IMR-90 (cell line): Measurements from ENCODE around the gene ADM2. TPM values are rescaled to one million over a fixed set of nuclear protein-coding genes. Genes with fewer than 3 reads are reported as not detected.

Experiments
- ATAC-seq: fragments of 200-7000 bp; cut with Tn5 transposase; 2 replicates; pipeline ENCODE4 v1.9.1; 2020; ENCODE audit warnings: low read depth, mild to moderate bottlenecking, moderate library complexity
- BruUV-seq: library from RNA; stranded (reverse); fragments of 400-500 nt; replicated peaks from 2 replicates; lab custom pipeline; 2021; lab: Mats Ljungman, UMichigan
- CTCF ChIA-PET: fragments of 300-600 bp; formaldehyde crosslinking; extraction: SDS; loops from one replicate; lab custom pipeline; 2021; ENCODE audit warnings: antibody characterized with exemption; lab: Yijun Ruan, JAX
- POLR2A ChIA-PET: fragments of 300-600 bp; sonication (Branson Sonifier 250); formaldehyde crosslinking; loops from one replicate; lab custom pipeline; 2022; ENCODE audit warnings: antibody characterized with exemption; ENCODE audit not compliant: unreplicated experiment; lab: Charles Lee
- DNase-seq: peaks from one replicate; pipeline ENCODE4 v3.0.0; 2013
- H2AFZ ChIP-seq: replicated peaks from 2 replicates; pipeline ENCODE3; 2013; ENCODE audit warnings: low read length, mild to moderate bottlenecking; ENCODE audit not compliant: poor library complexity
- H2AK5ac ChIP-seq: 2 replicates; pipeline ENCODE4 v1.6.1; 2013; ENCODE audit warnings: low read depth, low read length, inconsistent platforms
- H2AK9ac ChIP-seq: replicated peaks from 2 replicates; pipeline ENCODE3; 2013; ENCODE audit warnings: mild to moderate bottlenecking, low read depth, low read length, moderate library complexity; ENCODE audit not compliant: poor library complexity
- H2BK120ac ChIP-seq: 2 replicates; pipeline ENCODE4 v1.6.1; 2013; ENCODE audit warnings: low read depth, low read length, inconsistent platforms
- H2BK15ac ChIP-seq: 3 replicates; pipeline ENCODE4 v1.6.1; 2013; ENCODE audit warnings: low read depth, low read length, inconsistent platforms
- H2BK20ac ChIP-seq: 2 replicates; pipeline ENCODE4 v1.6.1; 2013; ENCODE audit warnings: low read depth, mild to moderate bottlenecking, inconsistent platforms, low read length, moderate library complexity
- H2BK5ac ChIP-seq: 2 replicates; pipeline ENCODE4 v1.6.1; 2013; ENCODE audit warnings: mild to moderate bottlenecking, low read depth, low read length, inconsistent platforms; ENCODE audit not compliant: poor library complexity, severe bottlenecking
- H3K14ac ChIP-seq: replicated peaks from 2 replicates; pipeline ENCODE4 v1.6.1; 2013; ENCODE audit warnings: low read depth, low read length, inconsistent platforms
- H3K18ac ChIP-seq: 2 replicates; pipeline ENCODE4 v1.6.1; 2013; ENCODE audit warnings: low read depth, low read length, control low read depth
- H3K23ac ChIP-seq: 2 replicates; pipeline ENCODE4 v1.6.1; 2013; ENCODE audit warnings: low read depth, low read length, inconsistent platforms
- H3K27ac ChIP-seq: 2 replicates; pipeline ENCODE4 v1.5.1; 2013; ENCODE audit warnings: mild to moderate bottlenecking, control low read depth, low read length; ENCODE audit not compliant: insufficient read depth
- H3K27me3 ChIP-seq: 2 replicates; pipeline ENCODE4 v1.6.1; 2013; ENCODE audit warnings: low read length; ENCODE audit not compliant: control insufficient read depth, insufficient read depth
- H3K36me3 ChIP-seq: 2 replicates; pipeline ENCODE4 v1.6.1; 2013; ENCODE audit warnings: low read length, mixed read lengths; ENCODE audit not compliant: control insufficient read depth, insufficient read depth
- H3K4ac ChIP-seq: 2 replicates; pipeline ENCODE4 v1.6.1; 2013; ENCODE audit warnings: low read depth, low read length, inconsistent platforms
- H3K4me1 ChIP-seq: 2 replicates; pipeline ENCODE4 v1.6.1; 2013; ENCODE audit warnings: low read length, mixed read lengths; ENCODE audit not compliant: control insufficient read depth, insufficient read depth
- H3K4me2 ChIP-seq: 2 replicates; pipeline ENCODE4 v1.6.1; 2013; ENCODE audit warnings: low read depth, mild to moderate bottlenecking, control low read depth, low read length, moderate library complexity
- H3K4me3 ChIP-seq: 2 replicates; pipeline ENCODE4 v1.5.1; 2013; ENCODE audit warnings: low read depth, mild to moderate bottlenecking, control low read depth, low read length, moderate library complexity; ENCODE audit not compliant: insufficient read depth
- H3K56ac ChIP-seq: 2 replicates; pipeline ENCODE4 v1.6.1; 2013; ENCODE audit warnings: low read length, inconsistent platforms; ENCODE audit not compliant: insufficient read depth; ENCODE audit errors: extremely low read depth
- H3K79me1 ChIP-seq, 2 experiments: 2 replicates each; pipeline ENCODE4 v1.6.1; 2013; ENCODE audit warnings: low read length in 2 of 2, inconsistent platforms in 1 of 2, low read depth in 1 of 2
- H3K9ac ChIP-seq: 2 replicates; pipeline ENCODE4 v1.6.1; 2013; ENCODE audit warnings: low read depth, low read length, control low read depth
- H3K9me1 ChIP-seq: 2 replicates; pipeline ENCODE4 v1.6.1; 2013; ENCODE audit warnings: low read length, inconsistent platforms; ENCODE audit not compliant: insufficient read depth
- H3K9me3 ChIP-seq: 2 replicates; pipeline ENCODE4 v1.6.1; 2013; ENCODE audit warnings: low read length; ENCODE audit not compliant: control insufficient read depth, insufficient read depth
- H4K20me1 ChIP-seq: 2 replicates; pipeline ENCODE4 v1.6.1; 2013; ENCODE audit warnings: low read length, inconsistent platforms; ENCODE audit not compliant: insufficient read depth
- H4K5ac ChIP-seq: 2 replicates; pipeline ENCODE4 v1.6.1; 2013; ENCODE audit warnings: mild to moderate bottlenecking, low read depth, low read length, control low read depth
- H4K8ac ChIP-seq, 2 experiments: 2 replicates each; pipeline ENCODE4 v1.6.1; 2013; ENCODE audit warnings: low read depth in 2 of 2, low read length in 2 of 2, control low read depth in 1 of 2, inconsistent platforms in 1 of 2
- H4K91ac ChIP-seq: 2 replicates; pipeline ENCODE4 v1.6.1; 2013; ENCODE audit warnings: low read depth, low read length, inconsistent platforms; ENCODE audit not compliant: insufficient read depth
- SMC3 ChIP-seq: fragments of 150-350 bp; IDR thresholded peaks from 2 replicates; pipeline ENCODE4 v1.6.1; 2016; ENCODE audit warnings: low read depth, mild to moderate bottlenecking, antibody characterized with exemption, low read length, moderate library complexity
- WGBS, 2 experiments: methylation state at CpG; one replicate each; pipeline versions ENCODE4 v1.1.5 to v1.1.7; 2013; ENCODE audit warnings: missing lambda C conversion rate in 2 of 2; ENCODE audit not compliant: insufficient read length in 1 of 2; ENCODE audit errors: extremely low coverage in 2 of 2; 5-methylcytosine and 5-hydroxymethylcytosine counted together
- dilution Hi-C: fragments of 300-500 bp; cut with HindIII; formaldehyde crosslinking; loops from one replicate; pipeline ENCODE4 v1.14.3; 2018; ENCODE audit warnings: low sequenced_read_pairs; ENCODE audit not compliant: unreplicated experiment
- in situ Hi-C: fragments of 300-500 bp; cut with MboI; formaldehyde crosslinking; loops from 3 replicates; pipeline ENCODE4 v1.14.3; 2019; ENCODE audit warnings: low sequenced_read_pairs, inconsistent platforms, mixed read lengths
- intact Hi-C: fragments of 100-400 bp; cut with micrococcal nuclease; formaldehyde crosslinking; loops from 2 replicates; pipeline ENCODE4 v1.10.0; 2022
- polyA plus RNA-seq, 3 experiments: library from polyadenylated mRNA; depleted of rRNA; stranded (reverse); fragments of >200 nt; gene quantifications; 2 replicates each; pipeline ENCODE4 v1.2.3, GENCODE V29; 2012; ENCODE audit warnings: low replicate concordance in 1 of 3
- total RNA-seq: library from RNA; depleted of rRNA; stranded (reverse); fragments of >200 nt; gene quantifications from 2 replicates; pipeline ENCODE4 v1.2.3, GENCODE V29; 2012

ADM2 gene
- total and polyA plus RNA-seq, 2 of the 4 experiments (the other 2 are of a cell fraction) = 0.18 to 2.3 TPM

DNA sequence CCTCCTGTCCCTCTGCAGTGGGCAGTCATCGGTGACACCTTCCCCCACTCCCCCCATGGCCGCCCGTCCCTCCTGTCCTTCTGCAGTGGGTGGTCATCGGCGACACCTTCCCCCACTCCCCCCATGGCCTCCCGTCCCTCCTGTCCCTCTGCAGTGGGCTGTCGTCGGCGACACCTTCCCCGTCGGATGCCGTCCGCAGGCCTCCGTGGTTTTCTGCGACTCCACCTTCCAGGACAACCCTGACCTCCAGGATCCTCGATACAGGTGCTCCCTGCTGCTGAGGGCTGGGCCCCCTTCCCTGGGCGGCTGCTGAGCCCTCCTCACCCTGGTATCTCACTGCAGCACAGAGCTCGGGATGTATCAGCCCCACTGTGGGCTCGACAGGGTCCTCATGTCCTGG is 7.5 kb downstream of the ADM2 start:
- DNase-seq = no peak
- ChIA-PET POLR2A (no interaction called here), CTCF (no interaction called here)
- H4K91ac ChIP-seq = no peak overlapping the region
- no peaks in the 10 kb centered on the region for H3K36me3 ChIP-seq
- H2AK9ac ChIP-seq = no peak overlapping the region
- H3K4me2 ChIP-seq = no peak overlapping the region
- dilution Hi-C loops (no loop called here), in situ Hi-C loops (no loop called here), intact Hi-C loops (no loop called here)
- H3K9me3 ChIP-seq = no peaks in the 10 kb centered on the region
- no peak overlapping the region for H3K23ac ChIP-seq
- no peak overlapping the region for H2AFZ ChIP-seq
- no peak overlapping the region for H3K9ac ChIP-seq
- no peaks in the 10 kb centered on the region for H3K79me1 ChIP-seq
- H2BK120ac ChIP-seq = no peak overlapping the region
- no peak overlapping the region for H4K8ac ChIP-seq
- H3K56ac ChIP-seq = no peak overlapping the region
- no peak overlapping the region for H3K4ac ChIP-seq
- H3K27me3 ChIP-seq = no peaks in the 10 kb centered on the region; the same call in 1 of the 2 replicates
- H3K27ac ChIP-seq = no peak overlapping the region
- H2AK5ac ChIP-seq = no peak overlapping the region
- BruUV-seq = no TSS peak
- no peak overlapping the region for H2BK5ac ChIP-seq
- H2BK15ac ChIP-seq = no peak overlapping the region
- no peak overlapping the region for H3K14ac ChIP-seq
- H3K9me1 ChIP-seq = no peaks in the 10 kb centered on the region
- 41% methylated on average over 10 of the region's 19 CpGs; no CpG with 5 or more reads in 1 of the 2 experiments for WGBS, 2 experiments
- ATAC-seq = no peak
- H3K4me3 ChIP-seq = no peak overlapping the region
- no peaks in the 10 kb centered on the region; the same call in 1 of the 2 replicates for H4K20me1 ChIP-seq
- no peak overlapping the region for H4K5ac ChIP-seq
- H2BK20ac ChIP-seq = no peak overlapping the region
- no peak for TF ChIP-seq SMC3
- H3K18ac ChIP-seq = no peak overlapping the region
- H3K4me1 ChIP-seq = no peaks in the 10 kb centered on the region
